Sigmoid colon (tissue), 7 donors: ENCODE results near the gene CCDC71. TPM values are rescaled to one million over a fixed set of nuclear protein-coding genes. Genes with fewer than 3 reads are reported as not detected.

Experiments used
- DNase-seq: peaks from one replicate; pipeline ENCODE4 v3.0.0-alpha.2; 2019
- H3K27ac ChIP-seq, 4 donors: fragments of 200-600 bp; sonication (generic); one replicate each; pipeline ENCODE4 v1.5.1; 2016 to 2019; ENCODE audit warnings: mild to moderate bottlenecking in 1 of 4
- H3K27me3 ChIP-seq, 3 donors: fragments of 200-600 bp; sonication (generic); one replicate each; pipeline ENCODE4 v1.5.1; 2019; ENCODE audit warnings: mild to moderate bottlenecking in 1 of 3
- H3K36me3 ChIP-seq, 4 donors: fragments of 200-600 bp; sonication (generic); one replicate each; pipeline ENCODE4 v1.5.1; 2016 to 2019
- H3K4me1 ChIP-seq, 4 donors: fragments of 200-600 bp; sonication (generic); one replicate each; pipeline ENCODE4 v1.5.1; 2017 to 2019
- H3K4me3 ChIP-seq, 4 donors: fragments of 200-600 bp; sonication (generic); one replicate each; pipeline ENCODE4 v1.5.1; 2017 to 2019; ENCODE audit warnings: mild to moderate bottlenecking in 2 of 4, moderate library complexity in 1 of 4
- H3K9me3 ChIP-seq, 4 donors: fragments of 200-600 bp in 3 of 4; sonication (generic) in 3 of 4; one replicate each; pipeline versions ENCODE4 v1.5.1 to v1.6.1; 2013 to 2019
- CTCF ChIP-seq, 4 experiments: fragments of 450-650 bp in 3 of 4; fragments of 200-600 bp in 1 of 4; IDR thresholded peaks; one replicate each; pipeline ENCODE4 v1.5.1; 2016 to 2019; ENCODE audit warnings: antibody characterized with exemption in 4 of 4, mild to moderate bottlenecking in 3 of 4, moderate library complexity in 2 of 4
- EP300 ChIP-seq, 4 donors: sonication (generic); formaldehyde crosslinking; IDR thresholded peaks; one replicate each; pipeline ENCODE4 v1.6.1; 2017; ENCODE audit warnings: antibody characterized with exemption in 4 of 4
- POLR2A ChIP-seq, 2 donors: fragments of 450-650 bp; IDR thresholded peaks; one replicate each; pipeline ENCODE4 v1.6.1; 2016; ENCODE audit warnings: antibody characterized with exemption in 2 of 2, mild to moderate bottlenecking in 2 of 2, moderate library complexity in 2 of 2
- POLR2AphosphoS5 ChIP-seq, 4 donors: sonication (generic); formaldehyde crosslinking; IDR thresholded peaks; one replicate each; pipeline ENCODE4 v1.6.1; 2017; ENCODE audit warnings: antibody characterized with exemption in 4 of 4
- WGBS, 2 donors: extraction: QIAGEN DNeasy Blood & Tissue Kit; methylation state at CpG; one replicate each; pipeline ENCODE4 v1.1.7; 2013; 5-methylcytosine and 5-hydroxymethylcytosine counted together
- intact Hi-C: fragments of 100-400 bp; cut with DNase I; formaldehyde crosslinking; loops from one replicate; pipeline ENCODE4 v1.15.1; 2023
- polyA plus RNA-seq, 3 donors: library from polyadenylated mRNA; stranded (reverse); fragments of 200-250 nt; gene quantifications; one replicate each; pipeline ENCODE4 v1.2.3, GENCODE V29; 2013
- total RNA-seq, 4 donors: library from RNA; depleted of rRNA; stranded (reverse); fragments of >200 nt; gene quantifications; one replicate each; pipeline ENCODE4 v1.1.0, GENCODE V29; 2016
- donor health status: healthy with polysubstance abuse.
- donor health status: Bipolar disorder and iron deficiency.
- donor health status: healthy.

CCDC71 gene
- total and polyA plus RNA-seq, 7 donors, result 12.5 to 27.3 (median 15.6) TPM

- TF ChIP-seq POLR2AphosphoS5 (IDR thresholded peaks at IDR 0.05) (no peak), EP300 (IDR thresholded peaks at IDR 0.05) (no peak), POLR2A (IDR thresholded peaks at IDR 0.05) (no peak), CTCF (IDR thresholded peaks at IDR 0.05) (no peak)
- no peak for DNase-seq
- no peaks in the 10 kb centered on the region for H3K27me3 ChIP-seq
- 90 to 91% methylated on average over 3 of the region's 3 CpGs for WGBS, 2 donors
- H3K36me3 ChIP-seq, result no peaks in the 10 kb centered on the region
- no peaks in the 10 kb centered on the region for H3K4me1 ChIP-seq
- intact Hi-C loops, result no loop called here
- no peak overlapping the region for H3K4me3 ChIP-seq
- H3K27ac ChIP-seq, result no peak overlapping the region
- no peaks in the 10 kb centered on the region for H3K9me3 ChIP-seq
Observed at GRCh38 chr3:49153349-49153912, 12.7 kb downstream of the CCDC71 start.

GRCh38 chr3:49151610-49152009 is 14.5 kb downstream of the CCDC71 start:
- no peak for TF ChIP-seq POLR2AphosphoS5 (IDR thresholded peaks at IDR 0.05)
- TF ChIP-seq EP300 (IDR thresholded peaks at IDR 0.05), result no peak
- no peak for TF ChIP-seq POLR2A (IDR thresholded peaks at IDR 0.05)
- no peak for TF ChIP-seq CTCF (IDR thresholded peaks at IDR 0.05)
- Histone ChIP-seq H3K36me3 (no peaks in the 10 kb centered on the region), H3K9me3 (no peaks in the 10 kb centered on the region), H3K27me3 (no peaks in the 10 kb centered on the region), H3K4me1 (no peaks in the 10 kb centered on the region), H3K4me3 (no peak overlapping the region), H3K27ac (no peak overlapping the region)
- intact Hi-C loops, result no loop called here
- 89 to 90% methylated on average over 2 of the region's 2 CpGs for WGBS, 2 donors
- no peak for DNase-seq

GRCh38 chr3:49148159-49148558 is 18.0 kb downstream of the CCDC71 start:
- TF ChIP-seq EP300 (IDR thresholded peaks at IDR 0.05), result no peak
- no peak for TF ChIP-seq POLR2AphosphoS5 (IDR thresholded peaks at IDR 0.05)
- TF ChIP-seq CTCF (IDR thresholded peaks at IDR 0.05), result no peak
- TF ChIP-seq POLR2A (IDR thresholded peaks at IDR 0.05), result no peak
- H3K27me3 ChIP-seq, result no peaks in the 10 kb centered on the region
- H3K9me3 ChIP-seq, result no peaks in the 10 kb centered on the region
- no peak for DNase-seq
- H3K36me3 ChIP-seq, result no peaks in the 10 kb centered on the region
- WGBS, 2 donors, result 56 to 77% methylated on average over 5 of the region's 5 CpGs
- no peaks in the 10 kb centered on the region for H3K4me1 ChIP-seq
- H3K4me3 ChIP-seq, result no peak overlapping the region
- intact Hi-C loops, result no loop called here
- H3K27ac ChIP-seq, result no peak overlapping the region

GRCh38 chr3:49140080-49140479 is 26.1 kb downstream of the CCDC71 start:
- no peaks in the 10 kb centered on the region for H3K9me3 ChIP-seq
- no peaks in the 10 kb centered on the region for H3K36me3 ChIP-seq
- DNase-seq, result no peak
- 71 to 81% methylated on average over 3 of the region's 3 CpGs for WGBS, 2 donors
- TF ChIP-seq POLR2A (IDR thresholded peaks at IDR 0.05) (no peak), EP300 (IDR thresholded peaks at IDR 0.05) (no peak)
- no peak overlapping the region for H3K27ac ChIP-seq
- intact Hi-C loops, result no loop called here
- H3K4me3 ChIP-seq, result no peak overlapping the region
- no peaks in the 10 kb centered on the region for H3K27me3 ChIP-seq
- no peaks in the 10 kb centered on the region for H3K4me1 ChIP-seq

GRCh38 chr3:49135499-49135898 is 30.6 kb downstream of the CCDC71 start:
- Histone ChIP-seq H3K36me3 (peaks cover 0 to 7% (median 5%) of the 10 kb centered on the region in 4 donors), H3K27ac (no peak overlapping the region), H3K27me3 (no peaks in the 10 kb centered on the region), H3K4me1 (peaks cover 0 to 26% (median 23%) of the 10 kb centered on the region in 4 donors), H3K9me3 (no peaks in the 10 kb centered on the region), H3K4me3 (no peak overlapping the region)
- WGBS, 2 donors, result 79 to 84% methylated on average over 4 of the region's 4 CpGs
- DNase-seq, result no peak
- no peak for TF ChIP-seq POLR2A (IDR thresholded peaks at IDR 0.05)
- no peak for TF ChIP-seq EP300 (IDR thresholded peaks at IDR 0.05)
- TF ChIP-seq POLR2AphosphoS5 (IDR thresholded peaks at IDR 0.05), result no peak
- no peak for TF ChIP-seq CTCF (IDR thresholded peaks at IDR 0.05)
- intact Hi-C loops, result no loop called here
